ENCODE results near the gene MTHFD2L.
A peak's percentile ranks its signal among the peaks of the same experiment; 100 is the strongest.

The MTHFD2L gene

DNA sequence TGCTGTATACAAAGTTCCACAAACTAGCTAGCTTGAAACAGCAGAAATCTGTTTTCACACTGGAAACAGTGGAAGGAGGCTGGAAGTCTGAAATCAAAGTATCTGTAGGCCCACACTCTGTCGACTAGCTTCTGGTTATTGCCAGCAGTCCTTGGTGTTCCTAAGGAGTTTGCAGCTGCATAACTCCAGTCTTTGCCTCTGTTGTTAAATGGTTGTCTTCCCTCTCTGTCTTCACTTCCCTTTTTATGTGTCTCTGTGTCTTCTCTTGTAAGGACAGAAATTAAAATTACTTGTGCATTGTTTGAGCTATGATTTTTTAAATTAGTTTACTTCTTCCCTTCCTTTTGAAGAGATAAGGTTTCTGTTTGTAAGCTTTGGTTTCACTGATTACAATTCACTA is 8.2 kb downstream of the MTHFD2L start:
- Histone ChIP-seq H3K36me3 (peaks cover 16 to 37% (median 31%) of the 10 kb centered on the region in 11 experiments; a peak in 21 of 22 replicates), H3K9me3 (replicated peaks in 1 of 11) (no peaks in the 10 kb centered on the region), H3K27ac (no peak overlapping the region), H3K4me2 (peak overlapping the region in 2 of 11 experiments; percentile 29 to 36; a peak in 3 of 22 replicates), H3K4me1 (peaks cover 0 to 27% (median 0%) of the 10 kb centered on the region in 10 experiments; a peak in 6 of 20 replicates), H3K4me3 (no peak overlapping the region), H3K27me3 (no peaks in the 10 kb centered on the region), H4K20me1 (peaks cover 0 to 15% (median 0%) of the 10 kb centered on the region in 11 experiments; a peak in 2 of 22 replicates), H3K9ac (no peak overlapping the region)
- TF ChIP-seq Cebpa-rat (IDR thresholded peaks at IDR 0.05) = no peak

DNA sequence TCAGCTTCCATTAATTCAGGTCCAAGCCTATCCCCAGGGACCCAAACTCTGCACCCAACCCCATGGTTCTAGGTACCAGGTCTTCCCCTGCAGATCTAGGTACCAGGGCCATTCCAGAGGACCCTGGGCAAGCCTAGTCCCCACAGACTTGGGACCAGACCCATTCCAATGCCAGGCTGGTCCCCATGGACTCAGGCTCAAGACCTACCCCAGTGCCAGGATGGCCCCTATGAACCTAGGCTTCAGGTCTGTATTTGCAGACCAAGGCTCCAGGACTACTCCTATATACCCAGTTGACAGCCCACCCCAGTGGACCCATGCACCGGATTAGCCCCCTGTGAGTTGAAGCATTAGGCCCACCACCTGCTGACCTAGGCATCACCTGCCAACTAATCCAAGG is 8.9 kb downstream of the MTHFD2L start:
- Histone ChIP-seq H3K9ac (no peak overlapping the region), H3K27me3 (no peaks in the 10 kb centered on the region), H3K9me3 (replicated peaks in 1 of 11) (no peaks in the 10 kb centered on the region), H3K4me2 (peak overlapping the region in 3 of 11 experiments; percentile 4 to 36 (median 5); a peak in 2 of 22 replicates), H3K4me1 (peaks cover 0 to 27% (median 0%) of the 10 kb centered on the region in 10 experiments; a peak in 6 of 20 replicates), H3K4me3 (no peak overlapping the region), H3K27ac (no peak overlapping the region), H3K36me3 (peaks cover 9 to 30% (median 24%) of the 10 kb centered on the region in 11 experiments; a peak in 21 of 22 replicates), H4K20me1 (peaks cover 0 to 15% (median 0%) of the 10 kb centered on the region in 11 experiments; a peak in 2 of 22 replicates)
- TF ChIP-seq Cebpa-rat (IDR thresholded peaks at IDR 0.05) = no peak

DNA sequence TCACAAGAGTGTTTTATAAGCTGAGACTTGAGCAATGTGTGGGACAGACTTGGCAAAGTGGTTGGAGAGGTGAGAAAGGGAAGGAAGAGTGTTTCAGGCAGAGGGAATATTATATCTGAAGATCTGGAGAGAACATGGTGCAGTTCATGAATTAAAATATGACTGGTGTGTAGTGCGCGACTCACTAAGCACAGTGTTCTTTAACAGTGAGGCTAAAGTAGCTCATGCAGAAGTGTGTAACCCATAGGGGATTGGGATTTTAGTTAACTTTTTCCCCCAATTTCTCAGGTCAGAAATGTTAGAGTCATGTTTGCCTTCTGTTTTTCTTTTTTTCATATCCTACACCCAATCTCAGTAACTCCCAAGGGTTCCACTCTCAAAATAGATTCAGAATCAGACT is 9.7 kb downstream of the MTHFD2L start:
- Histone ChIP-seq H3K4me3 (no peak overlapping the region), H3K36me3 (peaks cover 1 to 23% (median 16%) of the 10 kb centered on the region in 11 experiments; a peak in 16 of 22 replicates), H3K9me3 (replicated peaks in 1 of 11) (no peaks in the 10 kb centered on the region), H3K27me3 (no peaks in the 10 kb centered on the region), H4K20me1 (peaks cover 0 to 15% (median 0%) of the 10 kb centered on the region in 11 experiments; a peak in 2 of 22 replicates), H3K9ac (no peak overlapping the region), H3K4me2 (peak overlapping the region in 1 of 11 experiments; percentile 15; a peak in 1 of 22 replicates), H3K4me1 (peaks cover 0 to 27% (median 0%) of the 10 kb centered on the region in 10 experiments; a peak in 6 of 20 replicates), H3K27ac (no peak overlapping the region)
- no peak for TF ChIP-seq Cebpa-rat (IDR thresholded peaks at IDR 0.05)

DNA sequence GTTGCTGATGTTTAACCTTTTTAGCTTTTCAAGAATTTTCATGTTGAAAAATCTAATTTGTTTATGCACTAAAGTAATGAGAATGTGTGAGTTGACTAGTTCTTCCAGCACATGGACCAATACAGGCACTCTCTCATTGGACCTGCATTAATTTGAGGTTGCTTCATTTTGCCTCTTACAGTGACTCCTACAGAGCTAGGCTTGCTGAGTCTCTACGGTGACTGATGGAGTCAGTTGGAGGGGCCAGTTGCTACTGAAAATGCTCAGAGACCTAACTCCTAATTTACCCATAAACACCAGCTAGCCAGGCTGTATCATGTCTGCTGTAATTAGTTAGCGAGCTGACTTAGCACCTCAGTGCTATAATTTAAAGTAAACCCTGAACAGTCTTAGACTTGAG is 10.9 kb downstream of the MTHFD2L start:
- Histone ChIP-seq H3K4me1 (peaks cover 0 to 27% (median 0%) of the 10 kb centered on the region in 10 experiments; a peak in 6 of 20 replicates), H3K4me3 (no peak overlapping the region), H3K27me3 (no peaks in the 10 kb centered on the region), H3K9me3 (replicated peaks in 1 of 11) (no peaks in the 10 kb centered on the region), H3K27ac (no peak overlapping the region), H3K4me2 (no peak overlapping the region), H3K36me3 (peaks cover 0 to 12% (median 8%) of the 10 kb centered on the region in 11 experiments; a peak in 11 of 22 replicates), H4K20me1 (peaks cover 0 to 15% (median 0%) of the 10 kb centered on the region in 11 experiments; a peak in 2 of 22 replicates), H3K9ac (no peak overlapping the region)
- TF ChIP-seq Cebpa-rat (IDR thresholded peaks at IDR 0.05) = no peak

DNA sequence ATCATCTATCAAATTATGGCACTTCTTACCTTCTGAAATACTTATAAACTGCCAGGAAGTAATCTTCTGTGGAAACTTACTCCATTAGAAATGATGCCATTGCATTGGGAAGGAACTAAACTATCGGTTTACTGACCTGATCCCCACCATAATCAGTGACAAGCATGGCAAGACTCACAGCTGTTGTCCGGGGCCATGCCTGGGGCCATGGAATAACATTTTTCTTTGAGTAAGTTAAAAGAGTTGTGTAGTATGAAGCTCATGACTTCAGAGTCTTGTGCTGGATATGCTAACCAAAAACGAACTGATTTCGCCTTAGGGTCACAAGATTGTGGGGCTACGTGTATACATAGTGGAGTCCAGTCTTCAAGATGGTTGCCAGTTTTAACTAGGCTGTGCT is 15.4 kb downstream of the MTHFD2L start:
- Histone ChIP-seq H3K9ac (no peak overlapping the region), H3K4me3 (no peak overlapping the region), H3K27ac (no peak overlapping the region), H3K27me3 (no peaks in the 10 kb centered on the region), H3K4me2 (no peak overlapping the region), H3K9me3 (replicated peaks in 1 of 11) (no peaks in the 10 kb centered on the region), H4K20me1 (no peaks in the 10 kb centered on the region; a peak in 1 of 22 replicates), H3K4me1 (no peaks in the 10 kb centered on the region), H3K36me3 (peaks cover 0 to 9% (median 0%) of the 10 kb centered on the region in 11 experiments; a peak in 3 of 22 replicates)
- TF ChIP-seq Cebpa-rat (IDR thresholded peaks at IDR 0.05) = no peak

DNA sequence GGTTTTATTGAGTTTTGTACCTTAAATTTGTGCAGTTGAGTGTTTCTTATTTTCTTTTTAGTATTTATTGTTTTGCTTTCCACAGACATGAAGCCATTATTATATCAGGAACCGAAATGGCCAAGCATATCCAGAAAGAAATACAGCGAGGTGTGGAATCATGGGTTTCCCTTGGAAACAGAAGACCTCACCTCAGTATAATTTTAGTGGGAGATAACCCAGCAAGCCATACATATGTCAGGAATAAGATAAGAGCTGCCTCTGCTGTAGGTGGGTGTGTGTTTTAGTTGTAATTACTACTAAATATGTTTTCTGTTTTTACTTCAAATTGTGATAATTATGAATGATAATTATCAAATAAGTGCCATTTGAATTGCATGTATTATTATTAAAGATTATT is 16.5 kb downstream of the MTHFD2L start:
- Histone ChIP-seq H3K9ac (no peak overlapping the region), H3K36me3 (peaks cover 0 to 12% (median 0%) of the 10 kb centered on the region in 11 experiments; a peak in 4 of 22 replicates), H3K4me1 (no peaks in the 10 kb centered on the region), H4K20me1 (no peaks in the 10 kb centered on the region), H3K27ac (no peak overlapping the region), H3K9me3 (replicated peaks in 1 of 11) (no peaks in the 10 kb centered on the region), H3K4me3 (no peak overlapping the region), H3K27me3 (no peaks in the 10 kb centered on the region), H3K4me2 (no peak overlapping the region)
- TF ChIP-seq Cebpa-rat (IDR thresholded peaks at IDR 0.05) = no peak

DNA sequence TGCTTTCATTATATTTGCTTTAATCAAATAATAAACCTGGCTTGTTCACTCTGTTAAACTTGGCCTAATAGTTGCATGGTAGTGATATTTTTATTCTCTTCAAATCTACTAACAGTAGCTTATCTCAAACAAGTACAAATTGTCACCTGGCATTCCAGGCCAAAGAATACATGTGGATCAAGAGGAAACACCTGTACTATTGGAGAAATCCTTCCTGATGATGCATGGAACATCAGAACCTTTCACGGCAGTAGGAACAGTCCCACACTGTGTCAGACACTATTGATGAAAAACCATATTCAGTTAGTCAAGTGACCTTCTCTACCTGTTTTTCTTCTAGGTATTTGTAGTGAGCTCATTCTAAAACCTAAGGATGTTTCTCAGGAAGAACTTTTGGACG is 17.0 kb downstream of the MTHFD2L start:
- no peak overlapping the region for H3K9ac ChIP-seq
- H3K27ac ChIP-seq = no peak overlapping the region
- no peaks in the 10 kb centered on the region for H4K20me1 ChIP-seq
- no peak overlapping the region for H3K4me3 ChIP-seq
- no peak overlapping the region for H3K4me2 ChIP-seq
- TF ChIP-seq Cebpa-rat (IDR thresholded peaks at IDR 0.05) = no peak
- H3K27me3 ChIP-seq = no peaks in the 10 kb centered on the region
- peaks cover 0 to 12% (median 0%) of the 10 kb centered on the region in 11 experiments; a peak in 4 of 22 replicates for H3K36me3 ChIP-seq
- no peaks in the 10 kb centered on the region for H3K9me3 ChIP-seq (replicated peaks in 1 of 11)
- no peaks in the 10 kb centered on the region for H3K4me1 ChIP-seq

DNA sequence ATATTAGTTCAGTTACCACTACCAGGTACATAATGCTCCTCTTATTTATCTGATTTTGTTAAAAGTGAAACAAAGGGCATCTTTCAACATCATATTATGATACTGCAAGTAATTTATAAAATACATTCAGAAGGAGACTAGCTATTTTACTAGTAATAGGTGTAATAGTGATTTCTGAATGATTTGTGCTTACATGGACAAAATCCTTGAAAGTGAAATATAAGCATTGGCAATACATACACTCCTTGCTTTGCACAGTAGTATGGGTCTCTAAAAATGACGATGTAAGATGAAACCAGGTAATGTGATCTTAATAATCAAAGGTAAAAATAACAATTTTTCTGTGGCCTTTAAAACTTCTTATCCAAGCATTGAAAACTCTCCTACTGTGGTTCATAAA is 17.5 kb downstream of the MTHFD2L start:
- no peak overlapping the region for H3K27ac ChIP-seq
- H3K9ac ChIP-seq = no peak overlapping the region
- H3K4me1 ChIP-seq = no peaks in the 10 kb centered on the region
- no peak for TF ChIP-seq Cebpa-rat (IDR thresholded peaks at IDR 0.05)
- H3K27me3 ChIP-seq = no peaks in the 10 kb centered on the region
- peaks cover 0 to 12% (median 0%) of the 10 kb centered on the region in 11 experiments; a peak in 4 of 22 replicates for H3K36me3 ChIP-seq
- H3K9me3 ChIP-seq (replicated peaks in 1 of 11) = no peaks in the 10 kb centered on the region
- H3K4me3 ChIP-seq = no peak overlapping the region
- H4K20me1 ChIP-seq = no peaks in the 10 kb centered on the region
- no peak overlapping the region for H3K4me2 ChIP-seq

DNA sequence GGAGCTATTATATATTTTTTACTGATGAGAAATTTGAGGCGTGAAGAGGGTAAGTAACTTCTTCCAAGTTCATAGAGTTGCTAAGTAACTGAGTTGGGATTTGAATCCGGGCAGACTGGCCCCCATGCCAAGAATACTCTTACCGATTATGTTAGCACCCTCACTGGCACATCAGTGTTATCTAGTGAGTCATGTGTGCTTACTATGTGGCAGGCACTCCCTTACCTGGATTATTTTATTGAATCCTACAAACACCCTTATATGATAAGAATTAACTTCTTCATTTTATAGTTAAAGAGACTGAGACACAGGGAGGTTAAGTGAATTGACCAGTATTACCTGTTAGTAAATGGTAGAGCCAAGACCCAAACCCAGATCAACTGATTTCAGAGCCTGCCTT is 20.9 kb downstream of the MTHFD2L start:
- Histone ChIP-seq H3K4me3 (no peak overlapping the region), H3K27ac (no peak overlapping the region), H3K4me1 (no peaks in the 10 kb centered on the region), H3K9ac (no peak overlapping the region), H3K36me3 (peaks cover 0 to 16% (median 0%) of the 10 kb centered on the region in 11 experiments; a peak in 5 of 22 replicates), H3K27me3 (no peaks in the 10 kb centered on the region), H4K20me1 (no peaks in the 10 kb centered on the region), H3K4me2 (no peak overlapping the region), H3K9me3 (replicated peaks in 1 of 11) (no peaks in the 10 kb centered on the region)
- no peak for TF ChIP-seq Cebpa-rat (IDR thresholded peaks at IDR 0.05)

DNA sequence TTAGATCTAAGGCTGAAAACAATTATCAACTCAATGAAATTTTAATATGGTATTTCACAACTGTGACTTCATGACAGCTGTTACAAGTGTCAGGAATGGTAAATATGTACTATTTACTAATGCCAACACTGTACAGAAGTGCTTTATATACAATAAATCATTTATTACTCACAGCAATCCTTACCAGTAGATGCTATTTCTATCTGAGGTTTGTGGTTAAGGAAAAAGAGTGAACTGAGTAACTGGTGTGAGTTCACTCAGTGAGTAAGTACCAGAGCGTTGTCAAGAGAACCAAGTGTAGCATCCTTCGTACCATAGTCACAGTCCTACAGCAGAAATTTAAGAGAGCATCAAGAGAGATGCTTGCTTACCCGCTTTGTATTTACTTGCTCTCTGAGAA is 23.3 kb downstream of the MTHFD2L start:
- no peaks in the 10 kb centered on the region for H3K9me3 ChIP-seq (replicated peaks in 1 of 11)
- no peak overlapping the region for H3K27ac ChIP-seq
- H3K36me3 ChIP-seq = peaks cover 0 to 9% (median 0%) of the 10 kb centered on the region in 11 experiments; a peak in 3 of 22 replicates
- H3K4me1 ChIP-seq = no peaks in the 10 kb centered on the region
- H4K20me1 ChIP-seq = no peaks in the 10 kb centered on the region
- no peak overlapping the region for H3K4me3 ChIP-seq
- no peak for TF ChIP-seq Cebpa-rat (IDR thresholded peaks at IDR 0.05)
- no peak overlapping the region for H3K4me2 ChIP-seq
- no peaks in the 10 kb centered on the region for H3K27me3 ChIP-seq
- no peak overlapping the region for H3K9ac ChIP-seq
